ENCODE results near the gene SYCP2L.

DNA sequence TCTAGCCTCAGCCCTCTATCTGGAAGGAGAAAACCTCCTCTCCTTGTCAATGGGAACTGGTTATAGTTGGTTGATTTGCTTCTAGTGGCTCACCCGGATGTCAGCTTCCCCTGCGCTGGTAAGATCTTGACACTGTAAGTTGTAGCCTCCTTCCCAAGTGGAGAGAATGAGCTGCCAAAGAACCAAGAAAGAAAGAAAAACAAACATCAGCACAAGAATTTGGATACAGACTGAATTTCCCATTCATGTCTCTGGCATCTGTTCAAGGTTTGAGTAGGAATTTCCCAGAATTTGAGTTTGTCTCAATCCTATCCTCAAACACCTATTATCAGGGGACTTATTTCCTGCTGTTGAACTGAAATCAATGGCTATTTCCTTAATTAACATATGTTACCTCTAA lies 113.1 kb downstream of the SYCP2L start:
- no peak for TF ChIP-seq EZH2 (IDR thresholded peaks at IDR 0.05; ENCODE audit: low read length)
- no peak for TF ChIP-seq CTCF (optimal IDR thresholded peaks at IDR 0.05 in 1 of 3, IDR thresholded peaks at IDR 0.05 in 1 of 3, conservative IDR thresholded peaks at IDR 0.05 in 1 of 3; ENCODE audit: extremely low read depth in 1 of 3, insufficient read depth in 2 of 3, low read length in 3 of 3)

All from keratinocyte (primary cell).